ENCODE measurements around the gene FOXA2.
"Not testable (repeated sequence)": the region's sequence is repeated elsewhere in the genome, so short reads cannot be mapped to it uniquely, and the experiment has no call there.

The FOXA2 gene

GRCh38 chr20:22607695-22608094 is 23.3 kb upstream of the FOXA2 start:
- Histone ChIP-seq H3K27me3 (ENCODE audit: insufficient read depth, low read length) (no peaks in the 10 kb centered on the region), H4K12ac (ENCODE audit: low read depth, low read length) (no peak overlapping the region), H3K4me3 (ENCODE audit: low read depth, low read length) (no peak overlapping the region), H4K8ac (ENCODE audit: low read depth, low read length) (no peak overlapping the region), H3K9ac (ENCODE audit: low read length) (no peak overlapping the region), H2AFZ (ENCODE audit: insufficient read depth, low read length, poor library complexity) (no peak overlapping the region), H3K9me3 (ENCODE audit: insufficient read depth, low read depth, low read length) (no peaks in the 10 kb centered on the region), H3K18ac (ENCODE audit: low read length) (no peak overlapping the region), H3K4ac (ENCODE audit: low read depth, low read length) (no peak overlapping the region), H3K79me2 (ENCODE audit: control insufficient read depth, insufficient read depth, low read length, poor library complexity) (no peaks in the 10 kb centered on the region), H3K4me1 (ENCODE audit: control insufficient read depth in 1 of 2, insufficient read depth in 2 of 2, low read length in 2 of 2) (no peaks in the 10 kb centered on the region), H2AK5ac (ENCODE audit: low read length) (no peak overlapping the region), H3K23ac (ENCODE audit: low read length) (no peak overlapping the region), H4K91ac (ENCODE audit: low read depth, low read length) (no peak overlapping the region), H2BK12ac (ENCODE audit: low read length) (no peak overlapping the region), H3K79me1 (ENCODE audit: low read length) (no peaks in the 10 kb centered on the region), H2BK120ac (ENCODE audit: insufficient read depth, low read length, poor library complexity) (no peak overlapping the region), H3K14ac (ENCODE audit: low read length) (no peak overlapping the region), H3K4me2 (ENCODE audit: low read length) (no peak overlapping the region), H2BK5ac (ENCODE audit: low read depth, low read length, poor library complexity) (no peak overlapping the region), H3K36me3 (ENCODE audit: control insufficient read depth in 1 of 2, insufficient read depth in 2 of 2, low read length in 2 of 2) (no peaks in the 10 kb centered on the region), H3K27ac (ENCODE audit: low read depth, low read length) (no peak overlapping the region)
- WGBS (ENCODE audit: extremely low coverage, insufficient coverage, insufficient read length), result no CpG with 5 or more reads among the region's 2 CpGs
- DNase-seq, result no peak

- no peak overlapping the region for H4K91ac ChIP-seq (ENCODE audit: low read depth, low read length)
- H3K9ac ChIP-seq (ENCODE audit: low read length), result no peak overlapping the region
- no peak overlapping the region for H3K23ac ChIP-seq (ENCODE audit: low read length)
- no peaks in the 10 kb centered on the region for H3K27me3 ChIP-seq (ENCODE audit: insufficient read depth, low read length)
- H2BK5ac ChIP-seq (ENCODE audit: low read depth, low read length, poor library complexity), result no peak overlapping the region
- no peak overlapping the region for H4K8ac ChIP-seq (ENCODE audit: low read depth, low read length)
- no peak overlapping the region for H3K4me3 ChIP-seq (ENCODE audit: low read depth, low read length)
- no peak for DNase-seq
- H2BK12ac ChIP-seq (ENCODE audit: low read length), result no peak overlapping the region
- H3K36me3 ChIP-seq (ENCODE audit: control insufficient read depth in 1 of 2, insufficient read depth in 2 of 2, low read length in 2 of 2), result no peaks in the 10 kb centered on the region
- H2AFZ ChIP-seq (ENCODE audit: insufficient read depth, low read length, poor library complexity), result no peak overlapping the region
- no peaks in the 10 kb centered on the region for H3K79me2 ChIP-seq (ENCODE audit: control insufficient read depth, insufficient read depth, low read length, poor library complexity)
- H3K9me3 ChIP-seq (ENCODE audit: insufficient read depth, low read depth, low read length), result peaks cover 2% of the 10 kb centered on the region
- no peak overlapping the region for H3K4me2 ChIP-seq (ENCODE audit: low read length)
- no peak overlapping the region for H2AK5ac ChIP-seq (ENCODE audit: low read length)
- H3K4ac ChIP-seq (ENCODE audit: low read depth, low read length), result no peak overlapping the region
- no peak overlapping the region for H3K27ac ChIP-seq (ENCODE audit: low read depth, low read length)
- H2BK120ac ChIP-seq (ENCODE audit: insufficient read depth, low read length, poor library complexity), result no peak overlapping the region
- H3K18ac ChIP-seq (ENCODE audit: low read length), result no peak overlapping the region
- H3K4me1 ChIP-seq (ENCODE audit: control insufficient read depth in 1 of 2, insufficient read depth in 2 of 2, low read length in 2 of 2), result no peaks in the 10 kb centered on the region
- no peak overlapping the region for H4K12ac ChIP-seq (ENCODE audit: low read depth, low read length)
- H3K79me1 ChIP-seq (ENCODE audit: low read length), result no peaks in the 10 kb centered on the region
- H3K14ac ChIP-seq (ENCODE audit: low read length), result no peak overlapping the region
These were observed 20.4 kb upstream of the FOXA2 start for GRCh38 chr20:22604815-22605214.

- Histone ChIP-seq H3K4me3 (ENCODE audit: low read depth, low read length) (no peak overlapping the region), H3K79me2 (ENCODE audit: control insufficient read depth, insufficient read depth, low read length, poor library complexity) (no peaks in the 10 kb centered on the region), H4K8ac (ENCODE audit: low read depth, low read length) (no peak overlapping the region), H3K4me2 (ENCODE audit: low read length) (no peak overlapping the region), H3K36me3 (ENCODE audit: control insufficient read depth in 1 of 2, insufficient read depth in 2 of 2, low read length in 2 of 2) (no peaks in the 10 kb centered on the region), H2BK5ac (ENCODE audit: low read depth, low read length, poor library complexity) (no peak overlapping the region), H3K27ac (ENCODE audit: low read depth, low read length) (no peak overlapping the region), H4K12ac (ENCODE audit: low read depth, low read length) (no peak overlapping the region), H2BK120ac (ENCODE audit: insufficient read depth, low read length, poor library complexity) (no peak overlapping the region), H3K4ac (ENCODE audit: low read depth, low read length) (no peak overlapping the region), H4K91ac (ENCODE audit: low read depth, low read length) (no peak overlapping the region), H3K79me1 (ENCODE audit: low read length) (no peaks in the 10 kb centered on the region), H3K27me3 (ENCODE audit: insufficient read depth, low read length) (no peaks in the 10 kb centered on the region), H3K23ac (ENCODE audit: low read length) (no peak overlapping the region), H3K18ac (ENCODE audit: low read length) (no peak overlapping the region), H3K9me3 (ENCODE audit: insufficient read depth, low read depth, low read length) (peaks cover 2% of the 10 kb centered on the region), H2BK12ac (ENCODE audit: low read length) (no peak overlapping the region), H3K14ac (ENCODE audit: low read length) (no peak overlapping the region), H2AFZ (ENCODE audit: insufficient read depth, low read length, poor library complexity) (no peak overlapping the region), H3K4me1 (ENCODE audit: control insufficient read depth in 1 of 2, insufficient read depth in 2 of 2, low read length in 2 of 2) (no peaks in the 10 kb centered on the region), H3K9ac (ENCODE audit: low read length) (no peak overlapping the region), H2AK5ac (ENCODE audit: low read length) (no peak overlapping the region)
- WGBS (ENCODE audit: extremely low coverage, insufficient coverage, insufficient read length), result no CpG with 5 or more reads among the region's 2 CpGs
- no peak for DNase-seq
These were observed 17.2 kb upstream of the FOXA2 start for GRCh38 chr20:22601361-22602141.

GRCh38 chr20:22599258-22599657 is 14.9 kb upstream of the FOXA2 start:
- not testable (repeated sequence) for H3K79me2 ChIP-seq (ENCODE audit: control insufficient read depth, insufficient read depth, low read length, poor library complexity); H3K23ac ChIP-seq (ENCODE audit: low read length); H3K9me3 ChIP-seq (ENCODE audit: insufficient read depth, low read depth, low read length); H2BK120ac ChIP-seq (ENCODE audit: insufficient read depth, low read length, poor library complexity); H3K27ac ChIP-seq (ENCODE audit: low read depth, low read length); H2BK12ac ChIP-seq (ENCODE audit: low read length); H3K4ac ChIP-seq (ENCODE audit: low read depth, low read length); H4K91ac ChIP-seq (ENCODE audit: low read depth, low read length); H3K27me3 ChIP-seq (ENCODE audit: insufficient read depth, low read length); H2AK5ac ChIP-seq (ENCODE audit: low read length); H3K9ac ChIP-seq (ENCODE audit: low read length); H3K4me3 ChIP-seq (ENCODE audit: low read depth, low read length); H3K36me3 ChIP-seq (ENCODE audit: control insufficient read depth in 1 of 2, insufficient read depth in 2 of 2, low read length in 2 of 2); H3K4me2 ChIP-seq (ENCODE audit: low read length); H2BK5ac ChIP-seq (ENCODE audit: low read depth, low read length, poor library complexity); DNase-seq; H3K79me1 ChIP-seq (ENCODE audit: low read length); H3K14ac ChIP-seq (ENCODE audit: low read length); H4K8ac ChIP-seq (ENCODE audit: low read depth, low read length); H3K18ac ChIP-seq (ENCODE audit: low read length); H3K4me1 ChIP-seq (ENCODE audit: control insufficient read depth in 1 of 2, insufficient read depth in 2 of 2, low read length in 2 of 2); H2AFZ ChIP-seq (ENCODE audit: insufficient read depth, low read length, poor library complexity); H4K12ac ChIP-seq (ENCODE audit: low read depth, low read length)
- no CpG with 5 or more reads among the region's 2 CpGs for WGBS (ENCODE audit: extremely low coverage, insufficient coverage, insufficient read length)

All from trophoblast cell (in vitro differentiated cells and primary cell).